ENCODE results near the gene DEPDC5.

The DEPDC5 gene

DNA sequence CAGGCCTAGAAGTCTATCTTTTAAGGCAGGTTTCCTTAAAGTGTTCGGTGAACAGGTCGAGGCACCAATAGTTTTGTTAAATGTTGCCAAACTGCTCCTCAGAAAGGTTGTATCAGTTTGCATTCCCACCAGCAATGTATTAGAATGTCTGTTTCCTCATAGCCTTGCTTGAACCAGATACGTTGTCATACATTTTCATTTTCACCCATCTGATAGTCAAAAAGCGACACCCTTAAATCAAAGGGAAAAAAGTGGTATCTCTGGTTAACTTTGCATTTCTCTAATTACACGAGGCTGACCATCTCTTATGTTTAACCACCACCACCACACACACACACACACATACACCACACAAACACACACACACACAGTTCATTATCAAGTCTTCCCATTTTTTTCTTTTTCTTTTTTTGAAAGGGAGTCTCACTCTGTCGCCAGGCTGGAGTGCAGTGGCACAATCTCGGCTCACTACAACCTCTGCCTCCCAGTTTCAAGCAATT is 20.2 kb upstream of the DEPDC5 start:
- H3K27me3 ChIP-seq (ENCODE audit: control insufficient read depth, low read length) = no peaks in the 10 kb centered on the region
- H3K9me2 ChIP-seq (replicated peaks; ENCODE audit: control insufficient read depth, low read length) = no peaks in the 10 kb centered on the region
- peaks cover 7% of the 10 kb centered on the region; the same call in 1 of the 2 replicates for H4K20me1 ChIP-seq (ENCODE audit: control insufficient read depth, insufficient read depth, low read depth, low read length)
- no peaks in the 10 kb centered on the region for H3F3A ChIP-seq (ENCODE audit: control insufficient read depth, insufficient read depth)
- no peak overlapping the region for H3K4me2 ChIP-seq (ENCODE audit: low read length)
- no peak for TF ChIP-seq EZH2phosphoT487 (IDR thresholded peaks at IDR 0.05; ENCODE audit: borderline replicate concordance, low read length)
- TF ChIP-seq CTCF (IDR thresholded peaks at IDR 0.05; ENCODE audit: low read depth, low read length, poor library complexity, severe bottlenecking) = no peak
- H3K4me1 ChIP-seq (ENCODE audit: control insufficient read depth, low read length) = no peaks in the 10 kb centered on the region
- H3K4me3 ChIP-seq (ENCODE audit: low read length) = no peak overlapping the region
- H3K27ac ChIP-seq (ENCODE audit: low read depth, low read length) = no peak overlapping the region
- peaks cover 63% of the 10 kb centered on the region for H3K36me3 ChIP-seq (ENCODE audit: control insufficient read depth, low read length)
- H3K79me2 ChIP-seq (ENCODE audit: control insufficient read depth, low read length) = peaks cover 96% of the 10 kb centered on the region
- no peaks in the 10 kb centered on the region for H3K9me3 ChIP-seq (ENCODE audit: control insufficient read depth, insufficient read depth, low read length)

- peaks cover 68% of the 10 kb centered on the region for H3K36me3 ChIP-seq (ENCODE audit: control insufficient read depth, low read length)
- H3K4me2 ChIP-seq (ENCODE audit: low read length) = no peak overlapping the region
- H3K4me1 ChIP-seq (ENCODE audit: control insufficient read depth, low read length) = no peaks in the 10 kb centered on the region
- peaks cover 96% of the 10 kb centered on the region for H3K79me2 ChIP-seq (ENCODE audit: control insufficient read depth, low read length)
- H3K4me3 ChIP-seq (ENCODE audit: low read length) = no peak overlapping the region
- no peak overlapping the region for H3K27ac ChIP-seq (ENCODE audit: low read depth, low read length)
- H3K9me2 ChIP-seq (replicated peaks; ENCODE audit: control insufficient read depth, low read length) = no peaks in the 10 kb centered on the region
- no peaks in the 10 kb centered on the region for H3K27me3 ChIP-seq (ENCODE audit: control insufficient read depth, low read length)
- no peaks in the 10 kb centered on the region for H3F3A ChIP-seq (ENCODE audit: control insufficient read depth, insufficient read depth)
- no peak for TF ChIP-seq EZH2phosphoT487 (IDR thresholded peaks at IDR 0.05; ENCODE audit: borderline replicate concordance, low read length)
- no peak for TF ChIP-seq CTCF (IDR thresholded peaks at IDR 0.05; ENCODE audit: low read depth, low read length, poor library complexity, severe bottlenecking)
- no peaks in the 10 kb centered on the region for H3K9me3 ChIP-seq (ENCODE audit: control insufficient read depth, insufficient read depth, low read length)
- H4K20me1 ChIP-seq (ENCODE audit: control insufficient read depth, insufficient read depth, low read depth, low read length) = peaks cover 7% of the 10 kb centered on the region; the same call in 1 of the 2 replicates
Observed at GRCh38 chr22:31734512-31734911, 19.3 kb upstream of the DEPDC5 start.

GRCh38 chr22:31736458-31736857 is 17.4 kb upstream of the DEPDC5 start:
- Histone ChIP-seq H4K20me1 (ENCODE audit: control insufficient read depth, insufficient read depth, low read depth, low read length) (peaks cover 3% of the 10 kb centered on the region; the same call in 1 of the 2 replicates), H3K4me1 (ENCODE audit: control insufficient read depth, low read length) (no peaks in the 10 kb centered on the region), H3K4me2 (ENCODE audit: low read length) (no peak overlapping the region), H3K9me2 (replicated peaks; ENCODE audit: control insufficient read depth, low read length) (no peaks in the 10 kb centered on the region), H3K27me3 (ENCODE audit: control insufficient read depth, low read length) (no peaks in the 10 kb centered on the region), H3K79me2 (ENCODE audit: control insufficient read depth, low read length) (peaks cover 96% of the 10 kb centered on the region), H3K9me3 (ENCODE audit: control insufficient read depth, insufficient read depth, low read length) (no peaks in the 10 kb centered on the region), H3F3A (ENCODE audit: control insufficient read depth, insufficient read depth) (no peaks in the 10 kb centered on the region), H3K4me3 (ENCODE audit: low read length) (no peak overlapping the region), H3K36me3 (ENCODE audit: control insufficient read depth, low read length) (peaks cover 72% of the 10 kb centered on the region), H3K27ac (ENCODE audit: low read depth, low read length) (no peak overlapping the region)
- TF ChIP-seq CTCF (IDR thresholded peaks at IDR 0.05; ENCODE audit: low read depth, low read length, poor library complexity, severe bottlenecking) (no peak), EZH2phosphoT487 (IDR thresholded peaks at IDR 0.05; ENCODE audit: borderline replicate concordance, low read length) (no peak)
